ENCODE results near the gene TNS3. TPM values are rescaled to one million over a fixed set of nuclear protein-coding genes. Genes with fewer than 3 reads are reported as not detected.
A peak's percentile ranks its signal among the peaks of the same experiment; 100 is the strongest.

TNS3 gene
- total RNA-seq, 4 donors from 2014 or later = 27.2 to 110 (median 47.5) TPM

- H3K4me3 ChIP-seq = peak overlapping the region; percentile 42 to 57
- H3K4me1 ChIP-seq = peaks cover 0 to 14% of the 10 kb centered on the region in 2 donors
- no peak for TF ChIP-seq CTCF (IDR thresholded peaks at IDR 0.05)
- no peak for TF ChIP-seq POLR2A (IDR thresholded peaks at IDR 0.05)
- no peaks in the 10 kb centered on the region for H3K27me3 ChIP-seq
- peak; percentile 75 to 79 for DNase-seq
- H3K9me3 ChIP-seq = no peaks in the 10 kb centered on the region
- intact Hi-C loops (cut with DNase I; ENCODE audit: low total_unique reads) = no loop called here
- H3K27ac ChIP-seq = peak overlapping the region; percentile 48 to 80
- H3K36me3 ChIP-seq = no peaks in the 10 kb centered on the region
Measured at GRCh38 chr7:47536661-47537611, 45.0 kb downstream of the TNS3 start.

GRCh38 chr7:47535704-47536628 lies 45.9 kb downstream of the TNS3 start:
- Histone ChIP-seq H3K4me1 (peaks cover 0 to 14% of the 10 kb centered on the region in 2 donors), H3K27ac (peak overlapping the region; percentile 28 to 80), H3K9me3 (no peaks in the 10 kb centered on the region), H3K27me3 (no peaks in the 10 kb centered on the region), H3K4me3 (peak overlapping the region in 1 of 2 donors; percentile 57), H3K36me3 (no peaks in the 10 kb centered on the region)
- no peak for DNase-seq
- intact Hi-C loops (cut with DNase I; ENCODE audit: low total_unique reads) = no loop called here
- TF ChIP-seq CTCF (IDR thresholded peaks at IDR 0.05) (no peak), POLR2A (IDR thresholded peaks at IDR 0.05) (no peak)

- peak overlapping the region in 1 of 2 donors; percentile 80 for H3K27ac ChIP-seq
Measured at GRCh38 chr7:47535035-47535703, 46.7 kb downstream of the TNS3 start.

More at GRCh38 chr7:47535035-47535703, 46.7 kb downstream of the TNS3 start:
- TF ChIP-seq POLR2A (IDR thresholded peaks at IDR 0.05) (no peak), CTCF (IDR thresholded peaks at IDR 0.05) (no peak)
- Histone ChIP-seq H3K9me3 (no peaks in the 10 kb centered on the region), H3K4me3 (no peak overlapping the region), H3K4me1 (peaks cover 0 to 14% of the 10 kb centered on the region in 2 donors), H3K36me3 (no peaks in the 10 kb centered on the region), H3K27me3 (no peaks in the 10 kb centered on the region)
- no peak for DNase-seq
- intact Hi-C loops (cut with DNase I; ENCODE audit: low total_unique reads) = no loop called here

Measured in uterus (tissue), 4 donors.